ENCODE results near the gene TIGD3. TPM values are rescaled to one million over a fixed set of nuclear protein-coding genes. Genes with fewer than 3 reads are reported as not detected.

TIGD3 gene, protein sequence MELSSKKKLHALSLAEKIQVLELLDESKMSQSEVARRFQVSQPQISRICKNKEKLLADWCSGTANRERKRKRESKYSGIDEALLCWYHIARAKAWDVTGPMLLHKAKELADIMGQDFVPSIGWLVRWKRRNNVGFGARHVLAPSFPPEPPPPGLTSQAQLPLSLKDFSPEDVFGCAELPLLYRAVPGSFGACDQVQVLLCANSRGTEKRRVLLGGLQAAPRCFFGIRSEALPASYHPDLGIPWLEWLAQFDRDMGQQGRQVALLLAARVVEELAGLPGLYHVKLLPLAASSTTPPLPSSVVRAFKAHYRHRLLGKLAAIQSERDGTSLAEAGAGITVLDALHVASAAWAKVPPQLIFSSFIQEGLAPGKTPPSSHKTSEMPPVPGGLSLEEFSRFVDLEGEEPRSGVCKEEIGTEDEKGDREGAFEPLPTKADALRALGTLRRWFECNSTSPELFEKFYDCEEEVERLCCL
- total RNA-seq, result 0.16 TPM

- ATAC-seq, result peak; percentile 92
Observed at GRCh38 chr11:65354265-65355012, at the start of gene TIGD3. Gene TIGD3 (plus strand): TSS chr11:65354751. CDS start chr11:65355809, 1,058 bp downstream.

GRCh38 chr11:65305501-65306268 lies 48.9 kb upstream of the TIGD3 start:
- ATAC-seq, result peak; percentile 10

DNA sequence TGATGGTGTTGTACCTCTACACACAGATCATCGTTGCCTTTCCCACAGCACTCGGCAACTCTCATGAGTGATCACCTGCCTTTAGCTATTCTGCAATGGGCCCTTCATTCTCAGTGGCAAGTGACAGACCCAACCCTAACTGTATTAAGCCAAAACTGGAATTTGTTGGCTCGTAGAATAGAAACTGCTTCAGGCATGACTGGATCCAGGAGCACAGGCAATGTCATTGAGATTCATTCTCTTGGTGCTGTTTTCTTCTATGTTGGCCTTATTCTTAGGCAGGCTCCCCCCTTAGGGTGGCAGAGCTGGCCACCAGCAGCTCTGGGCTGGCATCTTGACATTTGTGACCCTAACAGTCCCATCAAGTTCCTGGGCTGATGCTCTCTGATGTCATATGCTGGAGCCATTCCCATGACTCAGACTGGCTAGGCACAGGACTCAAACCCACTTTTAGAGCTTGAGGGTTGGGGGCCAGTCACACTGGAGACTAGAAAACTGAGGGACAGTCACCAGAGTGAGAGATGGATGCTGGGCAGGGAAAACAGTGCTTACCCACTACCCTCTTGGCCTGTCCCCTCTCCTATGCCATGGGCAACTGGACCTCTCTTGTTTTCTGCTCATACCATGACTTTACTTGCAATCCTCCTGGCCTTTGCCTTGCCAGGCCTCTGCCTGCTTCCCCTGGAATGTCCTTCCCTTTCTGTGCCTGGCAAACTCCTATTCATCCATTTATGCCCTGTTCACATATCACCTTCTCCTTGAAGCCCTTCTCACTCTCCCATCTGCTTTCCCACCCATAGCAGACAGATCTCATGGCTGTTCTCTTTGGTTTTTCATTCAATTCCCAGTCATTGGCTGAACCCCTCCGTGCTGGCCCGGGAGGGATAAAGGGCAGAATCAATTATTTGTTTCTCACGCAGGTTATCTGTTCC lies 47.0 kb upstream of the TIGD3 start:
- ATAC-seq, result no peak

DNA sequence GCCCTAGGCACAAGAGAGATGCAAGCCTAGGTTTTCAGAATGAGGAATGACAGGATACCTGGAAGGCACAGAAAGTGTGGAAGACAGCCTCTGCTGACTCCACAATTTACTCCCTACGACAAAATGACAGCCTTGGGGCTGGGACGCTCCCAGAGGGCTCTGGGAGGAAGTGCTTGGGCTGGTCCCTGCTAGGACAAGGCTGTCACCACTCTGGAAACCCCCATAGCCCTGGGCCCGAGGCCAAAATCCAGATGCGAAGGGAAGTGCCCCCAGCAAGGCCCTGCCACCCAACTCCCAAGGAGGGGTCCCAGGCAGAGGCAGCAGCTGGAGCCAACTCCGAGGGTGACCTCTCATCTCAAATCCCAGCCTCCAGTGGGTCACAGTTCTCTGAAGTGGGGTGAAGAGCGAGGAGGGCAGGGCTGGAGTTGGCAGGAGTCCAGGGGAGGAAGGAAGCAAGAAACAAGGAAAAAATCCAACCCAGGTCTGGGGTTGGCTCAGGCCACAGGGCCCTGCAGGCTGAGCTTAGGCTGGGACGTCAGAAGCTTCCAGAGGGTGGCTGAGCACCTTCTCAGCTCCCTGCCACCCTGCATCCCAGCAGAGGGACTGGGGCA lies 46.2 kb upstream of the TIGD3 start:
- ATAC-seq, result peak; percentile 34

DNA sequence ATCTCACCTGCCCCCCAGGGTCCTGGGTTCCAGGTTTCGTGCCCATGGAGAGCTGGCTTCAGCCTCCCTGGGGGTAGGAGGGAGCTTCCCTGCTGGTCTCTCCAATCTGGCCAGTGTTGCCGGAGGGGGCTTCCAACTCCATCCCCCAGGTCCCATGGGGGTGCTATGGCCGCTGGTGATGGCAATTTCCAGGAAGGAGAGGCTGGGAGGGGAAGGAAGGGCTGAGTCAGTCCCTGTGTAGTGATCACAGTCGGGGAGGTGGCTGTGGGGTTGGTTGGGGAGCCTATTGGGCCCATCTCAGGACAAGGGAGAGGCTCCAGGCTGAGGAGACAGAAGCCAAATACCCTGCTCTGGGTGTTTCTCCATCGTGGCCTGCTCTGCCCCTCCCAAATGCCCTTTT lies 45.5 kb upstream of the TIGD3 start:
- peak; percentile 14 for ATAC-seq

DNA sequence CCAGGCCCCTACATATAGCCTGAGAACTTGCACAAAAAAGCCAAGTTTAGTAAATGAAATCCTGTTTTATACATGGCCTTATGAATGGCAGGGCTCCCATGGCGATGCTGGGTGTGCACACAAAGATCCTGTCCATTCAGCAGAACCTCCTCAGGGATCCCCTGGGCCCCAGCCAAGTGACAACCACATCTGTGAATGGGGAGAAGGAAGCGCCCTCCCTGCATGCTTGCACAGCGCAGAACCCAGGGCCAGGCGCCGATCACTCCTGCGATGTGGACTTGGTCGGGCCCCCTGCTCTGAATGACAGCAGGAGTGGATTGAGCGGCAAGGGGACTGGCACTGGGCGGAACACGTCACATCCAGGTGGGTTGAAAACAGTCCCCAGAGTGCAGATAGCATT lies 44.3 kb upstream of the TIGD3 start:
- no peak for ATAC-seq

- ATAC-seq, result no peak
Observed at GRCh38 chr11:65310736-65311135, 43.8 kb upstream of the TIGD3 start.

DNA sequence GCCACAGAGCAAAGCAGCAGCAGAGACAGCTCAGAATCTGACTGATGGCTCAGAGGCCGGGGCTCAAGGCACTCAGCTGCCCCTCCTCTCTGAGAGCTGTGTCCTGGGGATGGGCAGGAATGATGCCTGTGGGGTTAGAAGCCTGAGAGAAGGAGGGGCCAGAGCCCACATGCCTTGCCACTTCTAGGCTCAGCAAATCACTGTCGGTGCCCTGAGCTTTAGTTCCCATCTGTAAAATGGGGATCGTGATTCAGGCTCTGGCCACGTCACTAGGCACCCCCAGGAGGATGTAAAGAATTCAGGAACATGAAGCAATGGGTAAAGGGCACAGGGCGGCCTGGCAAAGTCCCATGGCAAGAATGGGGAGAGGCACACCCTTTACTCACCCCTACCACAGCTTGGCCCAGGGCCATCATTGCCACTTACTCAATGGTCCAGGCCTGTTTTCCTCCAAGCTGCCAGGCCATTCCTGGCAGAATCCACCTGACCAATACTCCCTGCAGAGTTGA lies 43.3 kb upstream of the TIGD3 start:
- ATAC-seq, result no peak

DNA sequence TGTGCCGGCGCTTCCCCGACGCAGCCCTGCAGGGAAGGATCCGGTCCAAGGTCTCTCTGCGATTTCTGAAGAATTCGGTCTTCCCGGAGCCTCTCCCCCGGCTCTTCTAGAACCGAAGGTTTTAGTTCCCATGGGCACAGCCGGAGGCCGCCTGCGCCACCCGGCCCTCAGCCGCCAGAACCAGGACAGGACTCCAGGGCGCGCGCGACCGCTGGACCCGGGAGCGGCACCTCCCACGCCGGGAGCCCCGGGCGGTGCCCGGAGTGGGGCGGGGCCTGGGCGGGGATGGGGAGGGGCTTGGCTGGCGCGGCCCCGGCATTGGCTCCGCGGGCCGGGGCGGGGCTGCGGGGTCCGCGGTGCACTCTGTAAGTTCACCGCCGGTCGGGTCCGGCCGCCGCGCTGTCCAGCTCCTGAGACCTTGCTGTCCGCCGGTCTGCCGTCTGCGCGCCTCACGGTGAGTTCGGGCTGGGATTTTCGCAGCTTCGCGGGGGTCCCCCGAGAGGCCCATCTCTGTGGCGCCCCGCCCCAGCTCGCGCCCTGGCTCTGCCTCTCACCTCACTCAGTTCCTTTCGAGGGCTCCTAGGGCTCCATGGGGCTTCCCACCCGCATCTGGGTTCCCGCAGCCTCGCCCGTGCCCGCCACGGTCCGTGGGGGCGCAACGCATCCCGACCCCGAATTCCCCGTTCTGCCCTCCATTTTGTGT lies 39.9 kb upstream of the TIGD3 start, which contains the start of gene CDC42EP2:
Gene CDC42EP2 (plus strand): TSS at position 366 of the 703 bp plus-strand sequence. CDS start 6,033 bp downstream, outside the sequence.
- ATAC-seq, result peak; percentile 88

DNA sequence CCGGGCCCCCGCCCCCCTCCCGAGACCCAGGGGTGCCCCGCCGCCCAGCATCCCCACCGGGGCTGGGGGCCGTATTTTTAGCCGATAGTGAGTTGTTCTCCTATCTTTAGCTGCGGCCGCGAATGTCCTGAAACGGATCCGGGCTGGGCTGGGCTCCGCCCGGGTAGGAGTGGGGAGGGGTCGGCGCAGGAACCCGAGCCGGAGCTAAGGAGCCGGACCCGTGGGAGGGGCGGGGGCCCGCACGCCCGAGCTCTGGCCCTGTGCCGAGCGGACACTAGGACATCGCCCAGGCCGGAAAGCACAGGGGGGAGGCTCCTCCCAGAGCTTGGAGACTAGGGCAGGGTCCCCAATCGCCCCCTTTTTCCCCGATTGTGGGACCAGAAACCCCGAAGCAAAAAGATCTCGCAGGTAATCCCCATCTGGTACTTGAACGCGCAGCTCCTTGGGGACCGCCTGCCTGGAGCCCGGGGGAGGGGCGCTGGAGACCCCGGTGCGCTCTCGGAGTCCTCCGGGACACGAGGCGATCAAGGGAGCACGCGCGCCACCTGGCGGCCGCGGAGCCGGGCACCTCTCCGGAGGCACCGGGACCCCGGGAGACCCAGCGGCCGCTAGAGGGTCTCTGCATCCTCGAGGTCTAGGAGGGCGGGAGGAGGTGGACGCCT lies 39.2 kb upstream of the TIGD3 start:
- ATAC-seq, result peak; percentile 48

DNA sequence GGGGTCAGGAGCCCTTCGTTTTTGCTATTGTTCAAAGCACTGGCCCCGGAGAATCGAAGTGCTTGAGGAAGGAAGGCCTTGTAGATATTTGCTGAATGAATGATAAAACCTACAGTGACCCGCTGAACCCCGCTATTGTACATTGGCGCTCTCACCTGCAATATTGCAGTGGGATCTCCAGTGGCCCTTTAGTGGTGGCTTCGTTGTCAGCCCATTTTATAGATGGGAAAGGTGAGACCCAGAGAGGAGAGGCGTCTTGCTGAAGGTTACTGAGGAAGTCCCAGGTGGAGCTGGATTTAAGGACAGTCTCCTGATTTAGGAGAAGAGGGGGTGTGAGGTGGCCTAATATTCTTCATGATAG lies 38.7 kb upstream of the TIGD3 start:
- ATAC-seq, result no peak

DNA sequence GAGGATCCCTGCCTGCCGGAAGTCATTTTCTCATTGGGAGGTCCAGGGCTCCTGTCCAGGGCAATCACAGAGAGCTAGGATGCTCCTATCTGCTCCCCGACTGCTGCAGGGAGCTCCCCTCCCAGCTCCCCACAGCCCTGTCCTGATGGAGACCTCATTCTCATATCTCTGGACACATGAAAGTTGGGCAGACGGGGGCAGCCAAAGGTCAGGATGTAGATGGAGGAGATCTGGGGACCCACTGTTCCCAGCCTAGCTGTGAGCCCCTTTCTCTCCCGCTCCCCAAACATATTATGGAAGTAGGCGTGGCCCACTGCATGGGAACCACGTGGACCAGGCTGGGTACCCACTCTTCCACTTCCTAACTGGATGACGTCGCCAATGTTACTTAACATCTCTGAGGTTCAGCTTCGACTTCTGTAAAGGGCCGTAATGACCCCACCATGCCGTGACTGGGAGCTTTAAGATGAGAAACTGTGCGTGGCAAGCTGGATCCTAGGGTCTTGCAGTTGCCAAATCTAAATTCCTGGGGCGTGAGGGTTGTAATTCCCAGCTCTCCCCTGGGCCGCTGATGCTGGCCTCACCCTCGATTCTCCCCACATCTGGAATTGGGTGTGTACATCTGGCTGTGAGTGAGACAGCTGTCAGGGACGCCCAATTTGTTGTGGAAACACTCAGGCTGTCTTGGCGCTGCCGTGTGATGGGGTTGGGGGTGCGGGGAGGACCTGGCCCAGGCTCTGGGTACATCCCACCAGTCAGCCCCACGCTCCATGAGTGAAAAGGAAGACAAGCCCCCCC lies 38.1 kb upstream of the TIGD3 start:
- peak; percentile 9 for ATAC-seq

GRCh38 chr11:65317025-65317786 lies 37.3 kb upstream of the TIGD3 start:
- peak; percentile 36 for ATAC-seq

DNA sequence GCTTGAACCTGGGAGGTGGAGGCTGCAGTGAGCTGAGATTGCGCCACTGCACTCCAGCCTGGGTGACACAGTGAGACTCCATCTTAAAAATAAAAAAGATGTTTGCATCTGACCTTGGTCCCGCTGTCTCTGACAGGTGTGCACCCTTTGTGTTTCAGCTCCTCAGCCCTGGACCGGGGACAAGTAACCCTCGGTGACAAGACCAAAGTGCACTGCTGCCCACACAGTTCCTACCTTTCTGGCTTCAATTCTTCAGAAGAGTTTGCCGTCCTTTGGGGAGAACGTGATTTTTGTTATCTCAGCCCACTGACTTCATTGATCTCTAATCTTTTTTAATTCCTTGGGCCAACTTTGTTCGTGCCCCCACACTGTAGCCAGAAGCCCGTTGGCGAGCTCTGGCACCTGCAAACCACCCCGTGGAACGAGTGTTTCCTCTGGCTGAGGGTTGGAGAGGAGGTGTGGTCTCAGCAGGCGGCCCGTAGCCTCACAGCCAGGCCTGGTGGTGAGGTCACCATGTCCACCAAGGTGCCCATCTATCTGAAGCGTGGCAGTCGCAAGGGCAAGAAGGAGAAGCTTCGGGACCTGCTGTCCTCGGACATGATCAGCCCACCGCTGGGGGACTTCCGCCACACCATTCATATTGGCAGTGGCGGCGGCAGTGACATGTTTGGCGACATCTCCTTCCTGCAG lies 34.0 kb upstream of the TIGD3 start:
- ATAC-seq, result no peak

- no peak for ATAC-seq
Observed at GRCh38 chr11:65321076-65321475, 33.5 kb upstream of the TIGD3 start.

- ATAC-seq, result no peak
Observed at GRCh38 chr11:65321828-65322485, 32.6 kb upstream of the TIGD3 start.

DNA sequence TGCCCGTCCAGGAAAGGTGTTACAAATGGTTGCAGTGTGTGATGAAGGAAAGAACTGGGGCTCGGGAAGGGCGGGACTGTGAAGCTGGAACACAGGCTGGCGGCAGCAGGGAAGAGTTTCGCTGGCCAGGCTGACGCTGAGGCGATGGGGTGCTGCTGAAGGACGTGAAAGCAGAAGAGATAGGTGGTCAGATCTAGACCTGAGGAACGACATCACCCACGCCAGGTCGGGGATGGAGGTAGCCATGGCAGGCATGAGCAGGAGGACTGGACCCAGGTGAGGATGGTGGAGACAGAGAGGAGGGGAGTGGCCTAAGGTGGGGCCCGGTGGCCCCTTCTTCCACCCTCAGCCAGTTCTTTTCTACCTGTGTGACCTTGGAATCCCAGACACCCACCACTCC lies 30.7 kb upstream of the TIGD3 start:
- peak; percentile 10 for ATAC-seq
